ELF-1 (cell line): ENCODE measurements around the gene APRT.
A peak's percentile ranks its signal among the peaks of the same experiment; 100 is the strongest.

Experiments used
- DNase-seq: peaks from one replicate; pipeline ENCODE4 v3.0.0-alpha.2; 2016; ENCODE audit warnings: low read depth, low spot score

APRT gene

DNA sequence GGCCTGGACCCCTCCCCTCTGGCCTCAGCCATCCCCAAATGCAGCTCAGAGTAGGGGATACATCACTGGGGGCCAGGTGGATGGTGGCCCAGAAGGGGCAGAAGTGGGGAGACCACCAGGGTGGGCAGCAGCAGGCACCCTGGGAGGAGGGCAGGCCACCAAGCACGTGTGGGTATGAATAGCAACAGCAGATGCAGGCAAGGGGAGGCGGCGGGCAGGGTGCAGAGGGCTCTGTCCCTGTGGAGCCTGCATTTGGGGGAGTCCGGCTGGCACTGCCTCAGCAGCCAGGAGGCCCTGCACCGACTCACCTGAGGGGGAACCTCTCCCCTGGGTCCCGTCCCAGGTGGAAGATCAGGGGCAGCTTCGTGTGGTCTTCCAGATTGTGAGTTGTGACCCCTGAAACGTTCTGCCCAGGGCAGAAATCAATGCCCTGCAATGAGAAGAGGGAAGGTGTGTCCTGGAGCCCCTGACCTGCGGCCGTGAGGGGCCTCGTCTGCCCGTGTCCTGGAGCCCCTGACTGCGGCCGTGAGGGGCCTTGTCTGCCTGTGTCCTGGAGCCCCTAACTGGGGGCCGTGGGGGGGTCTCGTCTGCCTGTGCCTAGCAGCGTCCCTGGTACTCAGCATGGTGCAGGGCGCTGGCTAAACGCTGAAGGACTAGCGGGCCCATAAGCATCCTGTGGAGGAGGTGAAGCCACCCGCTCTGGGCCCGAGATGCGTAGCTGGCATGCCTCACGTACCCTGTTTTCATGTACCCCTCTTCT is 10.7 kb upstream of the APRT start:
- no peak for DNase-seq

DNA sequence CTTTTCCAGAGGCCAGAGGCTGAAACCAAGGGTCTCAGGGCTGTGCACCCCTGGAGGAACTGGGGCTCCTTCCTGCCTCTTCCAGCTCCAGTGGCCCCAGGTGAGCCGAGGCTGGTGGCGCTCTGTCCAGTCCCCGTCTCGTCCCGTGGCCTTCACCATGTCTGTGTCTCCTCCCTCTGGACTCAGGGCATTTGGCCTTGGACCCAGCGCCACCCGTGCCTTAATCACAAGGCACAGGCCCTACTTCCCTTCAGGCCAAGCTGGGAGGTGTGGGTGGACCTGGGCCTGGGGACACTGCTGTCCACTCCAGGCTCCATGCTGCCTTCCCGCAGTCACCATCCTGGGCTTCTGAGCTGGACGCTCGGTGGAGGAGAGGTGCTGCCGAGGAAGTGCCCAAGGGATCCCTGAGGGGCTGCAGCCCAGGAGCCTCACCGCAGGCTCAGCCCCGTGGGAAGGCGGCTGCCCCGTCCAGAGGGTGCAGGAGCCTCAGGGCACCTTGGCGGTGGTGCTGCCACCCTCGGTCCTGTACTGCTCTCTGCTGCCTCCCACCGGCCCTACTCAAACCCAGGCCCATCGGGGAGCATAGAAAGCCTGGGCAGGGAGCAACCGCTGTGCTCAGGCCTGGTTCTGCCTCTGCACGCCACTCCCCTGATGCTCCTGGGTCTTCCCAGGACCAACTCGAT is 9.6 kb upstream of the APRT start:
- DNase-seq: no peak

DNA sequence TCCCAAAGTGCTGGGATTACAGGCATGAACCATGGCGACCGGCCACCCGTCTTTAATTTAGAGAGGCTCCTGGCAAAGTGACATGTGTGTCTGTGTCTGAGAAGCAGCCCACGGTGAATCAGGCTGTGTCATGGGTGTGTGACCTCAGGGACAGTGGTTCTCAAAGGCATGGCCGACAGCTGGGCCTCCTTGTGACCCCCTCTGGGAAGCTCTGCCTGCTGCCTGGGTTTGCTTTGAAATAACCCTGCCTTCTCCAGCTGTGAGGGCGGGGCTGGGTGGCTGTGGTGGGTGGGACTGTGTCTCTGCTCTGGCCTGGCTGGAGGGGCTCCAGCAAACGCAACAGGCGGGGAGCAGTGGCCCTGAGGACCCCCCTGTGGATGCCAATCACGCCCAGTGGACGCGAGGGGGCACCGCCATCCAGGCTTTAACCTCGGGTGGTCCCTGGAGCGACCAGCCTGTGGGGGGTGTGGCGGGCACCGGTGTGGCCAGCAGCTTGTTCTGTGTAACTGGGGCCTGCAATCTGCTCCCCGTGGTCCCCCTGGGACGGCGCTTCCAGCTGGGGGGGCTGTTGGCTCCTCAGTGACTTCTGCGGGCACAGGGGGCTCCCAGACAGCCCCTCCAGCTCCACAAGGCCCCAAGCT is 8.8 kb upstream of the APRT start:
- DNase-seq: no peak

DNA sequence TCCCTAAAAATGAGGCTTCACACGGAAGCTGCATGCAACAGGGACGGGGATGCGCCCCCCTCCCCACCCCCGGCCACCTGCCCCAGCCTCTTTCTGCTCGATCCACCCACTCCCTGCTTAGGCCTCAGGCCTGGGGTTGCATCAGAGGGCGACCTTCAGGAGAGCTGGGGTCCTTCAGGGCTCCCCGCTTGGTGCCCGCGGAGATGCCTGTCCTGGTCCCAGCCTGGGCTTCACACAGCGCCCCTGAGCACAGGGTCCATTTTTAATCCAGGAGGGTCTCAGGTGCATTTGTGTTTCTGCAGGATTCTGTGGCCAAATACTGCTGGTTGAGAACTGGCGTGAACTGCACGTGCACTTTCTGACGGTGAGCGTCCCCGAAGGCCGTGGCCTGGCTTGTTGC is 7.4 kb upstream of the APRT start:
- DNase-seq: no peak

DNA sequence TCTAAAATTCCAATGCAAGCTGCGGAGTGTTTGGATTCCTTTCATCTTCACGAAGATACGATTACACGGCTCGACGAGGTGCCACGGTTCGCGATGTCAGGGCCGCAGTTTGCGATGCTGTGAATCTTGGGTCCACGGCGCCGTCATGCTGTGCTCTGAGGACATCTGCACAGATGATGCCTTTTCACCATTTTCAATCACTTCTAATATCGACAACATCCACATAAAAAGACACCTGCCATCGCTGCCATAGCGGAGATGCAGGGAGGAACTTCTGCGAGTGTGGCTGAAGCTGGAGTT is 6.8 kb upstream of the APRT start:
- no peak for DNase-seq

DNA sequence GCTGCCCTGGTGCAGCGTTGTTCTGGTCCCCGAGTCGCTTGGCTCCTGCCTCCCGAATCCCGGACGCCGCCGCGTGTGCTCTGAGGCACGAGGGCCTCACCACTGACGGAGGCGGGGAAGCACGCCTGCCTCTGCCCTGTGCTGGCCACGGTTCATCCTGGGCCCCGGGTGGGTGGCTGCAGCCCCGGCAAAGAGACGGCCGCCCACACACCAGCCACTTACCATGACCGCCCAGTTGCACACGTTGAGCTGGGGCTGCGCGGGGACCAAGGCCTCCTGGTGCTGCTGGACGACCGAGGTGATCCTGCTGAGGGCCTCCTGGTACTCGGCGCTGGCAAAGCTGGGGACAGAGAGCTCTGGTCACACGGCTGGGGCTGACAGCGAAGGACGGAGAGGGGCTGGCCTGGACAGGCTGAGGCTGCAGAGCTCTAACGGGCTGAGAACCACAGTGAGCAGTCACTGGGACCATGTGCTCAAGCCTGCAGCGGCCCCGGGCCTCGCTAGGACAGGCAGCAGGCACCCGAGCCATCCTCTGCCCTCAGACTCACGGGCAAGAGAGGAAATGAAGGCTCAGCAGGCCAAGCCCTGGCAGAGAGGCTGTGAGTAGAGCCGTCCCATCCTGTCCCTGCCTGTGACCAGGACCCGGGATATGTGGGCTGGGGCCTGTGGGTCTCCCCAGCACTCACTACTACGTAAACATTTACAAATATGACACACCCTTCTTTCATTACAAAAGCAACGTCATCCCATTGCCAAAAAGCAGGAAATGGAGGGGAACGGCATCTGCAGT is 6.3 kb upstream of the APRT start:
- DNase-seq: no peak

DNA sequence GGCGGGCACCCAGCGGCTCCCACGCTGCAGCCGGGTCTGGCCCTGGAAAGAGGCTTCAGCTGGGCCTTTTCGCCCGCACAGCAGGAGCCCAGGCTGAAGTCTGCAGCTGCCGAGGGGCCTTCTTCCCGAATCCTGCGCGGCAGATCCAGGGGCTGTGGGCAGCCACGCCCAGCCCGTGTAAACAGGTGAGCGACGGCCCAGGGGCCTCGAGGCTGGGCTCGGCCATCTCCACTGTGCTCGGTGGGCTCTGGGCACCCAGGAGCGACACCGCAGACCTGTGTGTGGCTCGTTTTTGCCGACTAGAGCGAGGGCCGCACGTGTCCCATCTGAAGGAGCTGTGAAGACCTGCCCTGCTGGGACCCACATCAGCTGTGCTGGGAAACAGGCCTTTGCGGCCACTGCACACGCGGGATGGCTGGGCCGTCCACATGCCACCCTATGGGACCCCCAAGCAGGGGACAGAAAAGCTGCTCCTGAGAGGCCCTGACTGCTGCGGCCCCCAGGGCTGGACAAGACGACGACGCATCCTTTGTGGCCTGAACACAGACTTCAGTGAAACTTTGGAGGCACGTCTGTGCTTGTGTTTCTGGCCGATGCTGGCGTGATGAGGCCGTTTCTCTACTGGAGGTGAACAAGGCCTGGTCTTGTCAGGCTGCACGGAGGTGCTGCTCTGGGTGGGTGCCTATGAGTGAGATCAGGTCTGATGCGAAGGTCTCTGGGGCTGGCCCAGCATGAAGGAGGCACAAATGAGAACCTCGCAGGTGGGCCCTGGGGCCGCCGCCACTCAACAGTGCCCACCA is 5.2 kb upstream of the APRT start:
- no peak for DNase-seq

DNA sequence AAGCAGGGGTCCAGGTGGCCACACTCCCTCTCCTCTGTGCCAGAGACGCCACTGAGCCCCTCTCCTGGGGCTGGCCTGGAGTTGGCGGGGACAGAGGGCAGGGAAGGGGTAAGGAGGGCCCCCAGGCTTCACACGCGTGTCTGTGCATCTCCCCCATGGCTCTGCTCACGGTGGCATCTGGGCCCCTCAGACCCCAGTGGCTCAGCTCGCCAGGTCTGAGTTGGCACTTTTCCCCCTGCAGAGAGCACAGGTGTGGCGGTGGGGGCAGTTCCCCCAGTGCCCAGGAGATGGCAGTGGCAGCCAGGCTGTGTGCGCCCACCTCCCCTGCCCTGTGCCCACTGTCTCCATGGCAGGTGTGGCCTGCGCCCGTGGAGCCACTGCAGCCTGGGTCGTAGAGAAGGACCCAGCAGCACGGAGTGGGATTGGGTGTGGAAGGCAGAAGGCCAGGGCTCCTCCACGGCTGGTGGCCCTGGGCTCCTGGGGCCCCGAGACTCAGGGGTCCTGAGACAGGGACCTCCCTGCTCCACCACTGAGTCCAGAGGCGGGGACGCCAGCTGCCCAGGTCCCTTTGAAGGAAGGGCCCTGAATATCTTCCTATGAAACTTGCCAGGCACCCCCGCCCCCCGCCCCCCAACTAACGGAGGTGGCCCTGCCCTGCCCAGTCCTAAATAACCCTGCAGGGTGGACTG is 4.3 kb upstream of the APRT start:
- peak; percentile 67 for DNase-seq

DNA sequence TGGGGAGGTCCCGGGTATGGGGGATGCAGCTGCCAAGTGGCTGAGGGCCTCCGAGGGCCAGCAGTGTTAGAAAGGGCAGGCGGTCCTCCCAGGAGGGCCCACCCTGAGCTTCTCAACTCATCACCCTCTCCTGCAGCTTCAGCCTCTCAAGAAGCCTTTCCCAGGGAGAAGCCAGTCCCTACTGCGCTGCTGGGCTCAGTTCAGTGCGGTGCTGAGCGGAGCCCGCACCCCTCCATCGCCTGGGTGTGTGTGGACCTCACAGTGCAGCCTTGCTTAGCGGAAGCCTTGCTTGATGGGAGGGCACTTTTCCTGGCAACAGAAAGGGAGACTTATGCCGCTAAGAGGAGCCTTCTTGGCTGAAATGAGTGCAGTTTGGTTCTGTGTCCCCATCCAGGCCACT is 3.5 kb upstream of the APRT start:
- no peak for DNase-seq

DNA sequence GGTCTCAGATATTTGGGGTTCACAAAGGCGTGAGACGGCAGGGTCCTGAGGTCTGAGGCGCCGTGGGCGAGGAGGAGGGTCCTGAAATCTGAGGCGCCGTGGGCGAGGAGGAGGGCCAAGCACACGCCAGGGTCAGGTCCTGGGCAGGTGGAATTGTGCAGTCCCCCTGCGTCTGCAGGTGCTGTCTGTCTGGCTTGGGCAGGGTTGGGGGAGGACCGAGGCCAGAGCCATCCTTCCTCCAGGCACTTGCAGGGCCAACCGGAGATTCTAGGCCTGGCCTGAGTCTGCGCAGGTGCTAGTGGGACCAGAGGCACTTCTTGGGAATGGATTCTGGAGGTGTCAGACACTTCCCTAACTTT is 2.4 kb upstream of the APRT start:
- DNase-seq: no peak

DNA sequence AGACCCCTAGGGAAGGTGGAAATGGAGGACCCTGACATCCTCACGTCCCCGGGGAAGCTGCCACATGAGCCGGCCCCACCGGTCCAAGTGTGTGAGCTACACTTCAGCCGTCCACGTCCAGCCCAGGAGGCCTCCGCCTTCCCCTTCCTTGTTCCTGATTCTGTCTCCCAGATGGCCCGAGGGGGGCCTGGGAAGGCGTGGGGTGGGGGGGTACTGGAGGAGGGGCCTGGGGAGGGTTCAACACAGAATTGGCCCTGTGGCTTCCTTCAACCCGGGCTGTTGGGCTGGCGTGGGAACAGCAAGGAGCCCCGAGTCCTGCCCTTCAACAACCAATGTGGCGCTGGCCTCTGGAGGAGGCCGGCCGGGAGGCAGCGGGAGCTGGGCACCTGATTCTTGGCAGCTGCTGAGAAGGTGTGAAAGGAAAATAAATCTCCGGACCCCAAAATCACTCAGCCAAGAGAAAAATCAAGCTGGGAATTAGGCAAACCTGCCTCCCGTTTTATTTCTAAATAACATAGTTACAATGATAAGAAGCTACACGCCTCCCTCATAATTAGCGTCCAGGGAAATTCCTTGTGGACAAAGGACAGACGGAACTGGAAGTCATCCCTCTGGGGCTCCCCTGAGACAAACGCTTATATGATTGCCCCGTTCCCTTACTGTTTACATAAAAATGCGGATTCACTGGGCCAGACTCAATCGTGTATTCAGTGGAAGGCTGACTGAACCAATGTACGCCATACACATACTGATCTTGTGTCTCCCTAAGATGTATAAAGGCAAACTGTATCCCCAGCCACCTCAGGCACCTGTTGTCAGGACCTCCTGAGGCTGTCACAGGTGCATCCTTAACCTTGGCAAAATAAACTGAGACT is 1.8 kb upstream of the APRT start:
- DNase-seq: no peak

DNA sequence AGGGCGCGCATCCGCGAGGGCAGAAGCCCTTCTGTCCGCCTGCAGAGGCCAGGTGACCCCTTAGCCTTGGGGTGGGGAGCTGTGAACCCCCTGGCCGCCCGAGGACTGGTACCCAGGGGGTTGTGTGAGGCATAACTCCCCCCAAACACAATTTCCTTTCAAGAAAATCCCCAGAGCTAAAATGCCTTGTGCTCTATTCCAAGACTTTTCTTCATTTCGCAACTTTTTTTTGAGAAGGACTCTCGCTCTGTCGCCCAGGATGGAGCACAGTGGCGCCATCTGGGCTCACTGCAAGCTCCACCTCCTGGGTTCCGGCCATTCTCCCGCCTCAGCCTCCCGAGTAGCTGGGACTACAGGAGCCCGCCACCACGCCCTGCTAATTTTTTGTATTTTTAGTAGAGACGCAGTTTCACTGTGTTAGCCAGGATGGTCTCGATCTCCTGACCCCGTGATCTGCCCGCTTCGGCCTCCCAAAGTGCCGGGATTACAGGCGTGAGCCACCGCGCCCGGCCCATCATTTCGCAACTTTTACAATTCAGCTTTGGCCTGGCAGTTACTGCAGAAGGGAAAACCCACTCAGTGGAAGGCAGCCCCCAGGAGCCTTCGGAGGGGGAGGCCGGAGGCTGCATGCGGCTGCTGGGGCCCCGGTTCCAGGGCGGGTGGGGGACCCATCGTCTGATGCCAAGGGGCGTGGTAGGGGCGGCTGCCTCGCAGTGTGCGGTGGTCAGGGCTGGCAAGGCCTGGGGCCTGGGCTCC is 963 bp upstream of the APRT start:
- peak; percentile 79 for DNase-seq

DNA sequence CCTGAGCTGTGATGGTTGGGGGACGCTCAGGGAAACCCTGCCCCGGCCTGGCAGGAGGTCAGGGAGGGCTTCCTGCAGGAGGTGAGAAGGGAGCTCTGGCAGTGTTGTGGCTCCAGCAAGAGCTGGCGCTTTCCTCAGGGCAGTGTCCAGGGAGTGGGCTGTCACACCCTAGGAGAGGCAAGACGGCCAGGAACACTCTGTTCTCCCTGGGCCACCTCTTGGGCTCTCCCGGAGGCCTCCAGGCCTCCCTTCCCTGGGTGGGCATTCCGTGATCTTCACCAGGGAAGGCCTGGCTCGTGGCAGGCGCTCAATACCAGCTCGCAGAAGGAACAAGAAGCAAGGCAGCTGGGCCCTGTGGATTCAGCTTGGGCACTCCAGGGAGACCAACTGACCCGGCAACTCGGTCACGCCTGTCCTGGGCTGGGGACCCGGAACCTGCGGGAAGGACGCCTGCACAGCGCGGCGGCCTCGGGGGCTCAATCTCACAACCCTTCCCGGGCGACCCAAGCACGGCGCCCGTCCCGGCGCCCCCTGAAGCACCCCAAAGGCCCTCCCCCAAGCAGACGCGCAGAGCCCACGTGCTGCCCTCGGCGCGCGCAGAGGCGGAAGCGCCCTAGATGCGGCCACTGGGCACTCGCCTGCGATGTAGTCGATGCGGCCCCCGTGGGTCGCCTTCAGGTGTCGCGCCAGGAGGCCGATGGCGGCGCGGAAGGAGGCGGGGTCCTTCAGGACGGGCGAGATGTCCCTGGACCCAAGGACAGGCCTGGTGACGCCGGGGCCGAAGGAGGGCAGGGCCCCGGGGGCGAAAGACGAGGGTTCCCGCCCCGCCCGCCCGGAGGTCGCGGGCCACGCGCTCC is 588 bp downstream of the APRT start:
- peak; percentile 59 for DNase-seq

DNA sequence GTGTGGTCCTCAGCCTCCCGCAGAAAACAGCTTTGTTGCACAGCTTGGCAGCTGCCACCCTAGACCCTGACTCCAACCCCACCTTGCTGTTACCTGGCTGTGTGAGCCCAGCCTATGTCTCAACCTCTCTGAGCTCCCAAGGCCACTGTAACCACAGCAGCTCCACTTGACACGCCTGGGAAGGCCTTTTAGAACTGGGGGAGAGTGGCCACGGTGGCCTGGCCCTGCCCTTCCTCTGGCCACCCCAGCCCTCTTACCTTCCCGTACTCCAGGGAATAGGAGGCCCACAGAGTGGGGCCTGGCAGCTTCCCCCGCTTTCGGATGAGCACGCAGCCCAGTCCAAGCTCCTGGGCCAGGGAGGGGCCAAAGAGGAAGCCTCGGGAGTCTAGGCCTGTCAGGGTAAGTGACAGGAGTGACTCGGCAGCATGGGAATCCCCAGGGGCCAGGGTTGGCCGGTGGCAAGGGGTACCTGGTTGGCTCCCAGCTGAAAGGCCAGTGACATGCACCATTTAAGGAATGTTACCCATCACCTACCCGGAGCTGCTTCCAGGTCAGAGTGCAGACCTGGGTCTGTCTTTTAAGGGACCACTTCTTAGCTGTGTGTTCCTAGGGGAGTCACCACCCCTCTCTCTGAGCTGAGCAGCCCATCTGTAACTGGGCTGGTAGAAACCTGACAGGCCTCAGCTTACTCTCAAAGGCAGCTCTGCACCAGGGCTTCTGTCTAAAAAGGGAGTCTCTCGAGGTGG is 1.4 kb downstream of the APRT start:
- DNase-seq: peak; percentile 54

DNA sequence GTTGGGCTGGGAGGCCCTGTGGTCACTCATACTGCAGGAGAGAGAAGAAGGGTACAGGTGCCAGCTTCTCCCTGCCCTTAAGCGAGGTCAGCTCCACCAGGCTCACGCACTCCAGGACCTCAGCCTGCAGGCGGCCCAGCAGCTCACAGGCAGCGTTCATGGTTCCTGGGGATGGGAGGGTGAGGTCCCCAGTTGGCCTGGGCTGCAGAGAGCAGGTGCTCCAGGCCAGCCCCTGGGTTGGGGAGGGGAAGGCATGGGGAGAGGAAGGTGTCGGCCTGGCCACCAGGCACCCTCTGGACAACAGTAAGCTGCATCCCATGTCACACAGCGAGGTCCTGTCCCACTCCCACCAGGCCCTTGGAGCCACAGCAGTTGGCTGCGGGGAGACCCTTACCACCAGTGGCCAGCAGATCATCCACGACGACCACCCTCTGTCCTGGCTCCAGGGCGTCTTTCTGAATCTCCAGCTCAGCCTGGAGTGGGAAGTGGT is 2.0 kb downstream of the APRT start:
- no peak for DNase-seq

DNA sequence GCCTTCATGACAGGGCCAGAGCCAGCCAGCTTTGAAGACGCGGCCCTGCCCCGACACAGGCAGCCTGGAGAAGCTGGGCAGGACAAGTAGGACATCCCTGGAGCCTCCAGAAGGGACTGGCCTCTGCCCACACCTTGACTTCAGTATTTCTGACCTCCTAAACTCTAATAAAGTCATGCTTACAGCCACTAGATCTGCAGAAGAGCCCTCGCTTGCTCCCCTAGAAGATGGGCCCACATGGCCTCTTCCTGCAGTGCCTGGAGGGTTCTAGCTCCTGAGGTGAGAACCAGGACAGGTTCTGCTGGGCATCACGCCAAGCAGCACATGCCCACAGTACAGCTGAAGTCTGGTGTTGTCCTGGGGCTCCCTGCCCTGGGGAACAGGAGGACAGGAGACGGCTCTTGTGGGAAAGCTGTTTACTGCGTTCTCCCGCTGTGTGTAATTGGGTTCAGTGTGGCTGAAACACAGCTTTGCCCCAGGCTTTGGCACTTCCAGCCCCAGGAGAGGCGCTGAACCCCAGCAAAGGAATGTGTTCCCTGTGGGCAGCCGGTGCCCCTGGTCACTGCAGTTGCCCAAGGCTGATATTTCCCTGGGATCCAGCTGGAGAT is 2.6 kb downstream of the APRT start:
- peak; percentile 55 for DNase-seq
